HUES6 (cell line): ENCODE data around the gene AFF3.

Experiments used
- H3K27ac ChIP-seq: 2 replicates; pipeline ENCODE4 v1.7.0; 2013; ENCODE audit warnings: low read depth, mild to moderate bottlenecking, low read length, inconsistent platforms
- H3K27me3 ChIP-seq: 2 replicates; pipeline ENCODE4 v1.6.1; 2013; ENCODE audit warnings: low read length; ENCODE audit not compliant: control insufficient read depth, insufficient read depth
- H3K36me3 ChIP-seq: 2 replicates; pipeline ENCODE4 v1.6.1; 2013; ENCODE audit warnings: low read length; ENCODE audit not compliant: control insufficient read depth, insufficient read depth
- H3K4me1 ChIP-seq: 2 replicates; pipeline ENCODE4 v1.6.1; 2013; ENCODE audit warnings: low read length; ENCODE audit not compliant: control insufficient read depth, insufficient read depth
- H3K4me3 ChIP-seq: 2 replicates; pipeline ENCODE4 v1.5.1; 2013; ENCODE audit warnings: low read depth, low read length
- H3K9ac ChIP-seq: one replicate; pipeline ENCODE4 v1.6.1; 2013; ENCODE audit warnings: mild to moderate bottlenecking, low read length
- H3K9me3 ChIP-seq: 2 replicates; pipeline ENCODE4 v1.6.1; 2013; ENCODE audit warnings: low read depth, low read length; ENCODE audit not compliant: control insufficient read depth, insufficient read depth

The AFF3 gene

DNA sequence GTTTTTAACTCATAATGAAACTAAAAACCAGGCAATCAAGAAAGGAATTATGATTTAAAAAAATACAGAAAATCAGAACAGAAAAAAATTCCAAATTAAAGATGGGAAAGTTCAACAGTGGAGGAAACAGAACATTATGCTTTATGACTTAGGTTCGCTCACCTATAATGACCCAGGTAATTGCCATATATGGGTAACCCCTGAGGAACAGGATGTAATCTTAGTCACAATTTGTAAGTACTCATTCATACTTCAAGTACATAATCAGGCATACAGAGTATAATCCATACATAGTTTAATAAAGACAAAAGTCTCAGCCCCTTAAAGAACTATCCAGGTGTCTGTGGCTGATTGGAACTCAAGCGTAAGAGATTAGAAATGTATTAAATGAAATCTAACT, 159.6 kb downstream of the AFF3 start:
- Histone ChIP-seq H3K27me3 (no peaks in the 10 kb centered on the region), H3K36me3 (no peaks in the 10 kb centered on the region), H3K9me3 (no peaks in the 10 kb centered on the region), H3K4me3 (no peak overlapping the region), H3K9ac (no peak overlapping the region), H3K4me1 (no peaks in the 10 kb centered on the region), H3K27ac (no peak overlapping the region)

- Histone ChIP-seq H3K27me3 (no peaks in the 10 kb centered on the region), H3K4me1 (no peaks in the 10 kb centered on the region), H3K9ac (no peak overlapping the region), H3K4me3 (no peak overlapping the region), H3K27ac (no peak overlapping the region), H3K9me3 (no peaks in the 10 kb centered on the region), H3K36me3 (no peaks in the 10 kb centered on the region)
Measured at GRCh38 chr2:99981840-99982239, 160.6 kb downstream of the AFF3 start.

GRCh38 chr2:99980176-99980575, 162.2 kb downstream of the AFF3 start:
- Histone ChIP-seq H3K9ac (no peak overlapping the region), H3K4me1 (no peaks in the 10 kb centered on the region), H3K27ac (no peak overlapping the region), H3K9me3 (no peaks in the 10 kb centered on the region), H3K4me3 (no peak overlapping the region), H3K36me3 (no peaks in the 10 kb centered on the region), H3K27me3 (no peaks in the 10 kb centered on the region)

- Histone ChIP-seq H3K36me3 (no peaks in the 10 kb centered on the region), H3K27me3 (no peaks in the 10 kb centered on the region), H3K9ac (no peak overlapping the region), H3K27ac (no peak overlapping the region), H3K9me3 (no peaks in the 10 kb centered on the region), H3K4me1 (no peaks in the 10 kb centered on the region), H3K4me3 (no peak overlapping the region)
Measured at GRCh38 chr2:99977966-99978365, 164.4 kb downstream of the AFF3 start.

GRCh38 chr2:99975386-99975785, 167.0 kb downstream of the AFF3 start:
- no peaks in the 10 kb centered on the region for H3K9me3 ChIP-seq
- no peaks in the 10 kb centered on the region for H3K27me3 ChIP-seq
- H3K4me1 ChIP-seq, result no peaks in the 10 kb centered on the region
- no peak overlapping the region for H3K9ac ChIP-seq
- no peak overlapping the region for H3K27ac ChIP-seq
- no peak overlapping the region for H3K4me3 ChIP-seq
- H3K36me3 ChIP-seq, result no peaks in the 10 kb centered on the region

- Histone ChIP-seq H3K27ac (no peak overlapping the region), H3K4me1 (no peaks in the 10 kb centered on the region), H3K4me3 (no peak overlapping the region), H3K9me3 (no peaks in the 10 kb centered on the region), H3K36me3 (no peaks in the 10 kb centered on the region), H3K9ac (no peak overlapping the region), H3K27me3 (no peaks in the 10 kb centered on the region)
Measured at GRCh38 chr2:99974682-99975375, 167.6 kb downstream of the AFF3 start.

DNA sequence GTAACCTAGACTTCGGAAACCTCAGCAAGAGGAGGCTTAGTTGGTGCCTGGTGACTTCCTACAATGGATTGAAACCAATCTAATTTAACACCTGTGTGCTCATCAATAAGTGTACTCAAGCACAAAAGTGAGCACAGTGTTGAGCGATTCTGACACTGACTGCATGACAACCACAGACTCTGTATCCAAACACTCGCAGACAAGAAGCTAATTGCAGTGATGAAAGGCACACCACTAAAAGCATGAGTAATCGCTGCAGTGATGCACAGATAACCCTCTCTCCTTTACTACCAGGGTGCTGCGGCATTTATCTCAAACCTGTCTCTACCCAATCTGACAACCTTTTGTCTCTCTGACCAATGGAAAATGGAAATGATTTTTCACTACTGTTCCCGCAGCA, 168.1 kb downstream of the AFF3 start:
- Histone ChIP-seq H3K27ac (no peak overlapping the region), H3K4me3 (no peak overlapping the region), H3K9me3 (no peaks in the 10 kb centered on the region), H3K36me3 (no peaks in the 10 kb centered on the region), H3K9ac (no peak overlapping the region), H3K4me1 (no peaks in the 10 kb centered on the region), H3K27me3 (no peaks in the 10 kb centered on the region)

DNA sequence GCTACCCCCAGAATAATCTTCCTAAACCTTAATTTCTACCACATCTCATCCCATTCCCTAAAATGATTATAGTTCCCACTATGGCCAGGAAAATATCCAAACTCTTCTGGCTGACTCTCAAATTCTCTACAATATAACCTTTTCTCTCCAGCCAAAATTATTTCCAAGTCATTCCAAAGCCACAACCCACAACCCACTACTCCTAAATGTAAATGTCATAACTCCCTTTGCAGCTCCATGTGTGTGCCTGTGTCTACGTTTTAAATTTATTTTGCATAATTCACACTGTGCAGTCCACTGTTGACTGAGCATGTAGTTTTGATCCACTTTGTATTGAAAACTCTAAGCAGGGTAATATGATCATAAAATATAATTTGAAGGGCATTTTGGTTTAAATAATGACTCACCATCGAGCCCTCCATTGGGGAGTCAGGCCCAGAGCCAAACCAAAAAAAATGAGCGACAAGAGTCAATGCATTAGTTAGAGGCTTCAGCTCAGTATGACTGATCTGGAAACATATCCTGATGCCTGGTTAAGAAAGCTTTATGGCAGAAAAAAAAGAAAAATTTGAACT, 171.0 kb downstream of the AFF3 start:
- Histone ChIP-seq H3K36me3 (no peaks in the 10 kb centered on the region), H3K9ac (no peak overlapping the region), H3K27ac (no peak overlapping the region), H3K4me1 (no peaks in the 10 kb centered on the region), H3K9me3 (no peaks in the 10 kb centered on the region), H3K4me3 (no peak overlapping the region), H3K27me3 (no peaks in the 10 kb centered on the region)

- Histone ChIP-seq H3K27me3 (no peaks in the 10 kb centered on the region), H3K27ac (no peak overlapping the region), H3K4me1 (no peaks in the 10 kb centered on the region), H3K9me3 (no peaks in the 10 kb centered on the region), H3K4me3 (no peak overlapping the region), H3K9ac (no peak overlapping the region), H3K36me3 (no peaks in the 10 kb centered on the region)
Measured at GRCh38 chr2:99970292-99970868, 172.0 kb downstream of the AFF3 start.

DNA sequence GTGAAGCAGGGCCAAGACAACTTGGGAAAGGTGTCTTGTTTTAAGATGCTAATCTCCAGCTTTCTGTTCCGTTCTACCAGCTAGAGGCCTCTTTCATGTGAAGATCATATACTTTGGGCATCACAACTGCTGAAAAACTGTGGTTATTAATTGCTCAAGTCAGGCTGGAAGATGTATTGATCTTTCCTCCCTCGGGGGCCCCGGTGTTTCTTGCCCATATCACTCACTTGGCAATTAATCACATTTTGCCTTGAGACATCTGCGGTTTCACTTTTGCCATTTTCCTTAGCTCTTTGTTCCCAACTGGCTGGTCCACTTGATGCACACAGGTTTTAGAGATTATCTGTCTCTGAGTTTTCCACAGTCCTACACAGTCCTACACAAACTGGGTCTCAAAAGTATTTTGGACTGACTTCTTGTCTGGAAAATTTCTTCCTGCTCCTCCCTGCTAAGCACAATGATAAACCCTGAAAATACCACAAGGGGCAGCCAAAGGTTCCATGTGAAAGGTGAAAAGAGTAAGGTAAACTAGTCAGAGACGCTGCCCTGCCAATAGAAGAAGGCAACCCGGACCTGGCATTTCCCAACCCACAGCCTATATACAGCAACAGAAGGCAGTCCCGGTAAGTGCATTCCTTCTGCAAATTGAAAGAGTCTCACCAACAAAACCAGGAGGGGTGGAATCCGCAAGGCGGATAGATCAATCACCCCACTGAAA, 181.0 kb downstream of the AFF3 start:
- no peaks in the 10 kb centered on the region for H3K36me3 ChIP-seq
- no peak overlapping the region for H3K9ac ChIP-seq
- H3K4me3 ChIP-seq, result no peak overlapping the region
- peaks cover 13% of the 10 kb centered on the region for H3K4me1 ChIP-seq
- no peaks in the 10 kb centered on the region for H3K27me3 ChIP-seq
- no peaks in the 10 kb centered on the region for H3K9me3 ChIP-seq
- H3K27ac ChIP-seq, result no peak overlapping the region

DNA sequence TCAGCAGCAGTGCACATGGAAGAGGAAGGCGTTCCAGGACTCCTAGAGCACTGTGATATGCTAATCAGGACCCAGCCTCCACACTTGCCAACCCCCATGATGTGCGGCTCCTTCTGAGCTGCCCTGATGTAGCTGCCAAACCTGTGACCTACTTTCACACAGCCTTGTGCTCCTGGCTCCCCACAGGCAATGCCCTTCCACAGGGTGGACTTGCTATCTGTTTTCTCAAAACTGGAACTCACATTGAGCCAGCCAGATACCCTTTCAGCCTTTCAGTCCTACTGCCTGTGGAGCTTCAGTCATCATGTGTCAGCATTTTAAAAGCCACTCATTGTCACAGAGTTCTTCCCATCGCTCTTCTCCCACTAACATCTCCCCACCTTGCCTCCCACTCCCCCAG, 181.6 kb downstream of the AFF3 start:
- Histone ChIP-seq H3K27ac (no peak overlapping the region), H3K27me3 (no peaks in the 10 kb centered on the region), H3K4me3 (no peak overlapping the region), H3K9me3 (no peaks in the 10 kb centered on the region), H3K36me3 (no peaks in the 10 kb centered on the region), H3K9ac (no peak overlapping the region), H3K4me1 (peaks cover 13% of the 10 kb centered on the region)
